H9 (cell line): Measurements from ENCODE around the gene FRRS1. TPM values are rescaled to one million over a fixed set of nuclear protein-coding genes. Genes with fewer than 3 reads are reported as not detected.

Experiments used
- DNase-seq: peaks from one replicate; pipeline ENCODE4 v3.0.0-alpha.2; 2017
- H2AFZ ChIP-seq: one replicate; pipeline ENCODE4 v1.6.1; 2013; ENCODE audit warnings: mild to moderate bottlenecking, low read length, control low read depth, moderate library complexity
- H2AK5ac ChIP-seq: 2 replicates; pipeline ENCODE4 v1.6.1; 2013; ENCODE audit warnings: low read length, control low read depth, mixed read lengths; ENCODE audit not compliant: insufficient read length
- H2BK120ac ChIP-seq: one replicate; pipeline ENCODE4 v1.6.1; 2013; ENCODE audit warnings: low read depth, mild to moderate bottlenecking, low read length, control low read depth, inconsistent platforms; ENCODE audit not compliant: poor library complexity, severe bottlenecking
- H2BK12ac ChIP-seq: 2 replicates; pipeline ENCODE4 v1.6.1; 2013; ENCODE audit warnings: low read length, control low read depth, mixed read lengths, low read depth; ENCODE audit not compliant: insufficient read length
- H2BK15ac ChIP-seq: 2 replicates; pipeline ENCODE4 v1.6.1; 2013; ENCODE audit warnings: low read depth, low read length, control low read depth
- H2BK20ac ChIP-seq: one replicate; pipeline ENCODE4 v1.6.1; 2013; ENCODE audit warnings: low read depth, mild to moderate bottlenecking, low read length, control low read depth, inconsistent platforms; ENCODE audit not compliant: poor library complexity, severe bottlenecking
- H2BK5ac ChIP-seq: 2 replicates; pipeline ENCODE4 v1.6.1; 2013; ENCODE audit warnings: low read length, control low read depth, mixed read lengths; ENCODE audit not compliant: insufficient read length
- H3K14ac ChIP-seq: 2 replicates; pipeline ENCODE4 v1.6.1; 2013; ENCODE audit warnings: low read length, control low read depth; ENCODE audit not compliant: insufficient read depth
- H3K18ac ChIP-seq: 2 replicates; pipeline ENCODE4 v1.6.1; 2013; ENCODE audit warnings: low read depth, mild to moderate bottlenecking, mixed read lengths, low read length, control low read depth; ENCODE audit not compliant: insufficient read length
- H3K23ac ChIP-seq: 2 replicates; pipeline ENCODE4 v1.6.1; 2013; ENCODE audit warnings: low read length, control low read depth, mixed read lengths, low read depth; ENCODE audit not compliant: insufficient read length
- H3K23me2 ChIP-seq: 2 replicates; pipeline ENCODE4 v1.6.1; 2013; ENCODE audit warnings: low read depth, mild to moderate bottlenecking, mixed read lengths, low read length, control low read depth; ENCODE audit not compliant: insufficient read length, poor library complexity, severe bottlenecking
- H3K27ac ChIP-seq: 2 replicates; pipeline ENCODE4 v1.5.1; 2013; ENCODE audit warnings: low read length, control low read depth, mixed read lengths, low read depth; ENCODE audit not compliant: insufficient read length
- H3K27me3 ChIP-seq: 2 replicates; pipeline ENCODE4 v1.6.1; 2013; ENCODE audit warnings: low read length, control low read depth, inconsistent platforms; ENCODE audit not compliant: insufficient read depth
- H3K4ac ChIP-seq: 2 replicates; pipeline ENCODE4 v1.6.1; 2013; ENCODE audit warnings: low read depth, mild to moderate bottlenecking, control low read depth, inconsistent platforms, low read length, moderate library complexity
- H3K4me1 ChIP-seq: 2 replicates; pipeline ENCODE4 v1.6.1; 2013; ENCODE audit warnings: low read length, control low read depth, inconsistent platforms; ENCODE audit not compliant: insufficient read depth
- H3K4me2 ChIP-seq: 2 replicates; pipeline ENCODE4 v1.6.1; 2013; ENCODE audit warnings: low read length, control low read depth, mixed read lengths; ENCODE audit not compliant: insufficient read length, insufficient read depth
- H3K56ac ChIP-seq: 2 replicates; pipeline ENCODE4 v1.6.1; 2013; ENCODE audit warnings: low read depth, mild to moderate bottlenecking, mixed read lengths, low read length, control low read depth; ENCODE audit not compliant: insufficient read length
- H3K79me1 ChIP-seq: 2 replicates; pipeline ENCODE4 v1.6.1; 2013; ENCODE audit warnings: low read depth, mild to moderate bottlenecking, moderate library complexity, low read length, control low read depth, inconsistent platforms; ENCODE audit not compliant: insufficient read depth, poor library complexity, severe bottlenecking
- H3K79me2 ChIP-seq: 2 replicates; pipeline ENCODE4 v1.6.1; 2013; ENCODE audit warnings: low read length, control low read depth, inconsistent platforms; ENCODE audit not compliant: insufficient read depth
- H3K9ac ChIP-seq: 2 replicates; pipeline ENCODE4 v1.6.1; 2013; ENCODE audit warnings: low read length, control low read depth, mixed read lengths; ENCODE audit not compliant: insufficient read length; ENCODE audit errors: extremely low read depth
- H3K9me3 ChIP-seq: one replicate; pipeline ENCODE4 v1.6.1; 2013; ENCODE audit warnings: low read depth, low read length, inconsistent platforms; ENCODE audit not compliant: control insufficient read depth
- H3T11ph ChIP-seq: one replicate; pipeline ENCODE4 v1.6.1; 2013; ENCODE audit warnings: mild to moderate bottlenecking, low read length, control low read depth, inconsistent platforms
- H4K20me1 ChIP-seq: one replicate; pipeline ENCODE4 v1.6.1; 2013; ENCODE audit not compliant: control insufficient read depth, insufficient read length, insufficient read depth
- H4K5ac ChIP-seq: 2 replicates; pipeline ENCODE4 v1.6.1; 2013; ENCODE audit warnings: low read depth, mild to moderate bottlenecking, mixed read lengths, low read length, control low read depth; ENCODE audit not compliant: insufficient read length
- H4K8ac ChIP-seq: replicated peaks from 2 replicates; pipeline ENCODE4 v1.6.1; 2013; ENCODE audit warnings: low read length, control low read depth, mixed read lengths, low read depth; ENCODE audit not compliant: insufficient read length
- H4K91ac ChIP-seq: 2 replicates; pipeline ENCODE4 v1.6.1; 2013; ENCODE audit warnings: low read depth, mild to moderate bottlenecking, moderate library complexity, mixed read lengths, low read length, control low read depth; ENCODE audit not compliant: insufficient read length
- H3K27ac Mint-ChIP-seq, 3 experiments: 2 replicates in 2 of 3; 3 replicates in 1 of 3; pipeline ENCODE4 v1.8.0; 2020 to 2021; ENCODE audit warnings: mixed read lengths in 3 of 3, mild to moderate bottlenecking in 1 of 3, moderate library complexity in 1 of 3
- H3K27me3 Mint-ChIP-seq: 2 replicates; pipeline ENCODE4 v1.8.0; 2021; ENCODE audit warnings: low read depth, mild to moderate bottlenecking, moderate library complexity, mixed read lengths
- H3K36me3 Mint-ChIP-seq, 3 experiments: 2 replicates in 2 of 3; 3 replicates in 1 of 3; pipeline ENCODE4 v1.8.0; 2020 to 2021; ENCODE audit warnings: low read depth in 3 of 3, mixed read lengths in 3 of 3; ENCODE audit not compliant: insufficient read depth in 1 of 3
- H3K4me1 Mint-ChIP-seq, 2 experiments: 2 replicates each; pipeline ENCODE4 v1.8.0; 2020; ENCODE audit warnings: mixed read lengths in 2 of 2
- H3K4me3 Mint-ChIP-seq, 2 experiments: 2 replicates in 1 of 2; 3 replicates in 1 of 2; pipeline ENCODE4 v1.8.0; 2020 to 2021; ENCODE audit warnings: mild to moderate bottlenecking in 2 of 2, mixed read lengths in 2 of 2, moderate library complexity in 1 of 2
- H3K9me3 Mint-ChIP-seq, 2 experiments: 2 replicates in 1 of 2; 3 replicates in 1 of 2; pipeline ENCODE4 v1.8.0; 2020; ENCODE audit warnings: mild to moderate bottlenecking in 2 of 2, mixed read lengths in 2 of 2, moderate library complexity in 1 of 2
- CTCF ChIP-seq: fragments of 200-600 bp; sonication (generic); conservative IDR thresholded peaks from 3 replicates; pipeline ENCODE4 v1.8.0; 2021; ENCODE audit warnings: antibody characterized with exemption, mild to moderate bottlenecking
- WGBS: extraction: QIAGEN DNeasy Blood & Tissue Kit; methylation state at CpG from one replicate; pipeline ENCODE4 v1.1.7; 2013; ENCODE audit warnings: missing lambda C conversion rate, low lambda C conversion rate, mixed read lengths; ENCODE audit not compliant: insufficient read length; ENCODE audit errors: extremely low coverage; 5-methylcytosine and 5-hydroxymethylcytosine counted together
- total RNA-seq: library from RNA; stranded (reverse); gene quantifications from 2 replicates; pipeline ENCODE4 v1.2.1, GENCODE V29; 2021

Gene FRRS1
- total RNA-seq, 1 experiment from 2014 or later: 5.6 TPM

GRCh38 chr1:99814373-99814900 lies 48.0 kb upstream of the FRRS1 start:
- no peak overlapping the region for H3K4ac ChIP-seq
- H3K4me3 Mint-ChIP-seq: no peak overlapping the region
- no peak overlapping the region for H3K23ac ChIP-seq
- no peak overlapping the region for H2AK5ac ChIP-seq
- H3K9me3 ChIP-seq: no peaks in the 10 kb centered on the region
- no peak for DNase-seq
- no peak overlapping the region for H2BK15ac ChIP-seq
- no peak overlapping the region for H4K91ac ChIP-seq
- H4K5ac ChIP-seq: no peak overlapping the region
- no peaks in the 10 kb centered on the region for H3K9me3 Mint-ChIP-seq
- no peak overlapping the region for H3K56ac ChIP-seq
- H3T11ph ChIP-seq: no peak overlapping the region
- TF ChIP-seq CTCF: no peak
- no peaks in the 10 kb centered on the region for H3K23me2 ChIP-seq
- H3K14ac ChIP-seq: no peak overlapping the region
- no peak overlapping the region for H3K4me2 ChIP-seq
- H4K8ac ChIP-seq: no peak overlapping the region
- no peaks in the 10 kb centered on the region for H3K79me1 ChIP-seq
- no peak overlapping the region for H2BK20ac ChIP-seq
- WGBS: no CpG with 5 or more reads among the region's 3 CpGs
- no peak overlapping the region for H2BK5ac ChIP-seq
- H3K9ac ChIP-seq: no peak overlapping the region
- peaks cover 8 to 9% of the 10 kb centered on the region in 2 experiments for H3K4me1 Mint-ChIP-seq
- no peaks in the 10 kb centered on the region for H3K27me3 Mint-ChIP-seq
- no peak overlapping the region for H3K18ac ChIP-seq
- H2BK120ac ChIP-seq: no peak overlapping the region
- no peak overlapping the region for H2BK12ac ChIP-seq
- no peaks in the 10 kb centered on the region for H3K79me2 ChIP-seq
- no peak overlapping the region for H2AFZ ChIP-seq
- no peak overlapping the region for H3K27ac ChIP-seq
- no peaks in the 10 kb centered on the region for H3K36me3 Mint-ChIP-seq
- peak overlapping the region in 2 of 3 experiments; percentile 6 to 12; a peak in 2 of 7 replicates for H3K27ac Mint-ChIP-seq
- no peaks in the 10 kb centered on the region for H3K27me3 ChIP-seq
- no peaks in the 10 kb centered on the region for H3K4me1 ChIP-seq
- no peaks in the 10 kb centered on the region for H4K20me1 ChIP-seq
